Gastroesophageal sphincter (tissue), 4 donors: Measurements from ENCODE around the gene ETV6. TPM values are rescaled to one million over a fixed set of nuclear protein-coding genes. Genes with fewer than 3 reads are reported as not detected.

Source experiments
- ATAC-seq: fragments of 150-250 bp; one replicate; pipeline ENCODE4 v1.9.1; 2016; ENCODE audit warnings: mild to moderate bottlenecking, moderate library complexity
- H3K27ac ChIP-seq, 4 donors: fragments of 200-600 bp; sonication (generic) in 3 of 4; 1 replicate in 3 of 4; 2 replicates in 1 of 4; pipeline ENCODE4 v1.5.1; 2016 to 2019
- H3K27me3 ChIP-seq: fragments of 200-600 bp; sonication (generic); one replicate; pipeline ENCODE4 v1.5.1; 2019
- H3K36me3 ChIP-seq, 2 donors: fragments of 200-600 bp; sonication (generic); one replicate each; pipeline ENCODE4 v1.5.1; 2019; ENCODE audit warnings: control low read depth in 1 of 2
- H3K4me1 ChIP-seq, 3 donors: fragments of 200-600 bp; sonication (generic); 1 replicate in 2 of 3; 2 replicates in 1 of 3; pipeline ENCODE4 v1.5.1; 2016 to 2019; ENCODE audit warnings: control low read depth in 2 of 3
- H3K4me3 ChIP-seq, 2 donors: fragments of 200-600 bp; sonication (generic); one replicate each; pipeline ENCODE4 v1.5.1; 2019; ENCODE audit warnings: mild to moderate bottlenecking in 1 of 2, moderate library complexity in 1 of 2
- H3K9me3 ChIP-seq, 3 donors: fragments of 200-600 bp; sonication (generic); one replicate each; pipeline ENCODE4 v1.5.1; 2017 to 2019; ENCODE audit warnings: control low read depth in 2 of 3
- EP300 ChIP-seq: sonication (generic); formaldehyde crosslinking; IDR thresholded peaks from one replicate; pipeline ENCODE4 v1.6.1; 2017; ENCODE audit warnings: antibody characterized with exemption, mild to moderate bottlenecking
- POLR2A ChIP-seq, 2 donors: fragments of 450-650 bp; IDR thresholded peaks; one replicate each; pipeline ENCODE4 v1.6.1; 2017; ENCODE audit warnings: antibody characterized with exemption in 2 of 2, mild to moderate bottlenecking in 2 of 2, moderate library complexity in 1 of 2
- POLR2AphosphoS5 ChIP-seq: sonication (generic); formaldehyde crosslinking; IDR thresholded peaks from one replicate; pipeline ENCODE4 v1.6.1; 2017; ENCODE audit warnings: antibody characterized with exemption
- WGBS, 2 donors: methylation state at CpG; one replicate each; pipeline ENCODE4 v1.1.5; 2018; ENCODE audit warnings: low coverage in 1 of 2; 5-methylcytosine and 5-hydroxymethylcytosine counted together
- total RNA-seq, 4 donors: library from RNA; depleted of rRNA; stranded (reverse); fragments of >200 nt; gene quantifications; one replicate each; pipeline ENCODE4 v1.1.0, GENCODE V29; 2016
- TF ChIP-seq, protein P1 (sequence below), 4 experiments: fragments of 200-600 bp in 2 of 4; fragments of 450-650 bp in 2 of 4; sonication (generic) in 1 of 4; IDR thresholded peaks; one replicate each; pipeline ENCODE4 v1.5.1; 2017 to 2019; ENCODE audit warnings: antibody characterized with exemption in 4 of 4, mild to moderate bottlenecking in 2 of 4, moderate library complexity in 2 of 4

Gene ETV6
- total RNA-seq, 4 donors from 2014 or later, result 18.7 to 30.1 (median 21.1) TPM

DNA sequence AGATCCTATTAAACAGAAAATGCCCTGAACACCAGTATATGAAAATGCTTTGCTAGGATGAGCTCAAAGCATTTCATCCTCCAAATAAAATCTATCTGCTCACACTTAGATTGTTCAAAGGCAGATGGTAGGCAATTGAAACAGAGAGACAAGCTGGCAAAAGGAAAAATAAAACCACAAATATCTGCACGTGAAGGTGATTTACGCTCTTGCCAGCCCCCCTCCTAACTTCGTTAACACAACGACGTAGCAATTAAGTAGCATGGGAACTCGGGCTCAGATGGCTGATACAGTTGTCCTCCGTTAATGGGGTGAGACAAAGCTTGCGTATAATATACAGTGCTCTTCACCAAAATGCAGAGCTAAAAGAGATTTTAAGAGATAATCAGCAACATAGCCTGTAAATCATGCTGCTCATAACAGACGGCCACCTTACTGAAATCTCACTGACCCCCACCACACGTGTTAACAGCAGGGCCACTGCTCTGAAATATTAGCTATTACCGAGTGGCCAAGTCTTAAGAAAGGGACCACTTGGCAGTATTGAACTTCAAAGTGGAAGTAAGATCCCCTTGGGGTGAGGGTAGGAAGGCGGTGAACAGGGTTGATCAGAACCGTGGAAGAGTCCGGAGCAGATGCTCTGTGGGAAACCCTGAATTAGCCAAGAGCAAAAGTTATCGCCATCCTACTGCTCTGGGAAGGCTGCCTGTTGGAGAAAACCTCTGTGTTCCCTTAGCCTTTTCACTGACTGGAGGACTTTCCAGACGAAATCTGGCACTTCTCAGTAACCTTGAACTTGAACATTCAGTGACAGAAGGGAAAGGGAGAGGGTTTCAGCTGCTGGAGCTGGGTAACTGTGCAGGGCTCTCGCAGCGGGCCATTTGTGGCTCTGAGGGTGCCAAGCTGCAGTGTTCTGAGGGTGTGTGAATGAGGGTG lies 23.1 kb downstream of the ETV6 start:
- no peaks in the 10 kb centered on the region for H3K36me3 ChIP-seq
- no peaks in the 10 kb centered on the region for H3K9me3 ChIP-seq
- WGBS, 2 donors, result 63 to 81% methylated on average over 15 to 16 of the region's 18 CpGs
- no peak overlapping the region for H3K4me3 ChIP-seq
- ATAC-seq, result no peak
- H3K27ac ChIP-seq, result peak overlapping the region in 3 of 4 donors; percentile 41 to 59 (median 51)
- H3K27me3 ChIP-seq, result no peaks in the 10 kb centered on the region
- H3K4me1 ChIP-seq, result peaks cover 0 to 98% (median 18%) of the 10 kb centered on the region in 3 donors
- TF ChIP-seq POLR2AphosphoS5 (no peak), EP300 (no peak), POLR2A (IDR thresholded peaks at IDR 0.05) (no peak)
- TF ChIP-seq, protein P1, sequence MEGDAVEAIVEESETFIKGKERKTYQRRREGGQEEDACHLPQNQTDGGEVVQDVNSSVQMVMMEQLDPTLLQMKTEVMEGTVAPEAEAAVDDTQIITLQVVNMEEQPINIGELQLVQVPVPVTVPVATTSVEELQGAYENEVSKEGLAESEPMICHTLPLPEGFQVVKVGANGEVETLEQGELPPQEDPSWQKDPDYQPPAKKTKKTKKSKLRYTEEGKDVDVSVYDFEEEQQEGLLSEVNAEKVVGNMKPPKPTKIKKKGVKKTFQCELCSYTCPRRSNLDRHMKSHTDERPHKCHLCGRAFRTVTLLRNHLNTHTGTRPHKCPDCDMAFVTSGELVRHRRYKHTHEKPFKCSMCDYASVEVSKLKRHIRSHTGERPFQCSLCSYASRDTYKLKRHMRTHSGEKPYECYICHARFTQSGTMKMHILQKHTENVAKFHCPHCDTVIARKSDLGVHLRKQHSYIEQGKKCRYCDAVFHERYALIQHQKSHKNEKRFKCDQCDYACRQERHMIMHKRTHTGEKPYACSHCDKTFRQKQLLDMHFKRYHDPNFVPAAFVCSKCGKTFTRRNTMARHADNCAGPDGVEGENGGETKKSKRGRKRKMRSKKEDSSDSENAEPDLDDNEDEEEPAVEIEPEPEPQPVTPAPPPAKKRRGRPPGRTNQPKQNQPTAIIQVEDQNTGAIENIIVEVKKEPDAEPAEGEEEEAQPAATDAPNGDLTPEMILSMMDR (IDR thresholded peaks at IDR 0.05), result no peak

DNA sequence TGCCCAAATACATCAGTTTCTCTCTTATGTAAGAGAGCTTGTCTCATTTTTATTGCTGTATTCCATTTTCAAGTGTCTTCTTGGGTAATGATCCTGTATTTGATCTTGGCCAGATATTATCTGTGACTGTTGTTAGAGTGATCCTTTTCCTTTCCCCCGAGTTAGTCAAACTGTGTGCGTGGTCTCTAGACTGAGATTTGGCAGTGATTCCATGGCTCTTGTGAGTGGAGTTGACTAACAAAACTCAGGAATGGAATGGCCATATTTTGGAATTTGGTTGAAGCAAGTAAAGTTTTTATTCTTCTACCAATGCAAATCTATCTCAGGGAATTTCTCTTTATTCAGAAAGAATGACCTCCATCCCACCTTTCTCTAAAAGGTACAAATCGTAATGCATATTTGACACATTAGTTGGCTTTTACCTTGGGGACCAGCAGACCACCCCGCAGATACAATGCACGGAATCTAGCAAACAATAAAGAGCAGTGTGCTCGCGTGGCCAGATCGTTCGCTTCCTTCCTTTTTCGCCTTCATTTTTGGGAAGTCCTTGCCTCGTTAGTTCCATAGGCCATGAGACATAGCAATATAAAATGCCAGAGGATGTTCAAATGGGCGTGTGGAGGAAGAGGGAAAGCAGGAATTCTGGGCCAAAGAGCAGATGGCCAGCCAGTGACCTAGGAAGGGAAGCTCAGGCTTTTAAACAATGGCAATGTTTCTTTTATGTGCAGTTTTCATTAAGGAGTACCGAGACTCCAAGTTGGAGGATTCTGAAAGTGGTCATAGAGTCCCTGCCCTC lies 24.4 kb downstream of the ETV6 start:
- Histone ChIP-seq H3K4me1 (peaks cover 0 to 100% (median 16%) of the 10 kb centered on the region in 3 donors), H3K4me3 (no peak overlapping the region), H3K27ac (peak overlapping the region in 3 of 4 donors; percentile 1 to 59 (median 41)), H3K36me3 (peaks cover 0 to 6% of the 10 kb centered on the region in 2 donors), H3K9me3 (no peaks in the 10 kb centered on the region), H3K27me3 (no peaks in the 10 kb centered on the region)
- peak; percentile 29 for ATAC-seq
- TF ChIP-seq EP300 (no peak), POLR2AphosphoS5 (no peak), POLR2A (IDR thresholded peaks at IDR 0.05) (no peak)
- TF ChIP-seq, protein P1 (IDR thresholded peaks at IDR 0.05), result no peak
- WGBS, 2 donors, result 70% methylated on average over 8 to 13 of the region's 13 CpGs

DNA sequence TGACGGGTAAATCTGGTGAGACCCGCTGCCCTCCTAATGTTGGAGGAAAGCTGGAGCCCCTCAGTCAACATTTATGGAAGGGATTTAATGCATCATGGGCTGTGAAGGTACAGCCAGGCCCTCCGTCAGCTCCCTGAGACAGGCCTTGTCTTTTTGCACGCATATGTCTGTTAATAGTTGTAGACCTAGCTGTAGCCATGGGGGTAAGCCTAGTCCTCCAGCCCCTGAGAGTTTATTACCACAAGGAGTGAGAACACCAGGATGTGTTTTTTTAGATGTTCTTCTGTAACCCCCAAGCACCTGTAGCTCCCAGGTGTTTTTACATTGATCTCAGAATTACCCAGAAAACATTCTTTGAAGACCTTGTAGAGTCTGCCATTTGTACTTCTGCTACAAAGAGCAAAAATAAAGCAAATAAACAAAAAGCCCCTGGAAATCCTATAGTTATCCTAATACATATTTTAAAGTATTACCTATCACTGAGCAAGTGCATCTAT lies 25.5 kb downstream of the ETV6 start:
- no peak for TF ChIP-seq POLR2A (IDR thresholded peaks at IDR 0.05)
- Histone ChIP-seq H3K4me3 (no peak overlapping the region), H3K27ac (peak overlapping the region in 3 of 4 donors; percentile 1 to 59 (median 41)), H3K4me1 (peaks cover 0 to 94% (median 20%) of the 10 kb centered on the region in 3 donors), H3K36me3 (peaks cover 0 to 6% of the 10 kb centered on the region in 2 donors), H3K27me3 (no peaks in the 10 kb centered on the region), H3K9me3 (no peaks in the 10 kb centered on the region)
- no peak for ATAC-seq
- WGBS, 2 donors, result 82 to 88% methylated on average over 1 to 3 of the region's 4 CpGs

DNA sequence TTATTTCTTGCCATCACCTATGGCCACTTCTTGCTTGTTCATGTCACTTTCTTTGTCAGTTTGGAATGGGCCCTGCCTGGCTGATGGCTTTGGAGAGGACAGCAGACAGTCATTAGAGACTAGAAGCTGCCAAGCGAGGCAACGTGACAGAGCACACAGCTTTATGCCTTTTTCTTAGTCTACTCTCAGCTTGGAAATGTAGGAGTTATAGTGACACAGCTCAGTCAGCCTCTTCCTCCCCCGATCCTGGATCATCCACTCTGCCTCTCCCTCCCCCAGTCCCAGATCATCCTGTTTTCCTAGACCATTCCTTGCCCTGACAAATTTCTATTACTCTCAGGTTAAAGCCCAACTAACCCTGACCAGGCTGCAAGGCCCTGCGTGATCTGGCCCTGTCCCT lies 26.6 kb downstream of the ETV6 start:
- Histone ChIP-seq H3K4me1 (peaks cover 0 to 92% (median 21%) of the 10 kb centered on the region in 3 donors), H3K36me3 (peaks cover 0 to 6% of the 10 kb centered on the region in 2 donors), H3K27ac (peak overlapping the region in 2 of 4 donors; percentile 3 to 17), H3K9me3 (no peaks in the 10 kb centered on the region), H3K4me3 (no peak overlapping the region), H3K27me3 (no peaks in the 10 kb centered on the region)
- TF ChIP-seq EP300 (no peak), POLR2A (IDR thresholded peaks at IDR 0.05) (no peak), POLR2AphosphoS5 (no peak)
- TF ChIP-seq, protein P1 (IDR thresholded peaks at IDR 0.05), result no peak
- 33 to 68% methylated on average over 3 of the region's 4 CpGs for WGBS, 2 donors
- ATAC-seq, result no peak

DNA sequence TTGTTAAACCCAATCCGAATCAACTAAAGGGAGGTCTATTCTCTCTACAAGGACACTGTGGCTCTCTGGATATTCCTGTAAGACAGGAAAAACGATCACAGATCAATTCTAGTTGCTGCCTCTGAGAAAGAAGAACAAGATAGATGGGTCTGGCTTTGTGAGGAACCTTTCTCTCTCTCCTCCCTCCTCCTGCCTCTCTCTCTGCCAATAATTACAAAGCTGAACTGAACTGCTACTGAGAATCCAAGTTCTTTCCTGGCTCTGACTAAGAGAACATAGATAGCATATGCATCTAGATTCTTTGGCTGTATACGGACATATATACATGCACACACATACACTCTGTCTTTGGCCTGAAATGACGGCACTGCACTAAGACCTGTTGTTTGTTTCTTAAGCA lies 27.6 kb downstream of the ETV6 start:
- 45 to 62% methylated on average over 4 of the region's 4 CpGs for WGBS, 2 donors

More for the DNA sequence above, 27.6 kb downstream of the ETV6 start:
- Histone ChIP-seq H3K27ac (peak overlapping the region in 2 of 4 donors; percentile 9 to 17), H3K4me1 (peaks cover 0 to 82% (median 21%) of the 10 kb centered on the region in 3 donors), H3K36me3 (peaks cover 0 to 6% of the 10 kb centered on the region in 2 donors), H3K9me3 (no peaks in the 10 kb centered on the region), H3K4me3 (no peak overlapping the region), H3K27me3 (no peaks in the 10 kb centered on the region)
- TF ChIP-seq POLR2A (IDR thresholded peaks at IDR 0.05), result no peak
- TF ChIP-seq, protein P1 (IDR thresholded peaks at IDR 0.05), result no peak
- no peak for TF ChIP-seq POLR2AphosphoS5
- TF ChIP-seq EP300, result no peak
- ATAC-seq, result no peak
